Measurements from ENCODE around the gene VPS45.
"Not testable (repeated sequence)": the region's sequence is repeated elsewhere in the genome, so short reads cannot be mapped to it uniquely, and the experiment has no call there.

VPS45 gene

DNA sequence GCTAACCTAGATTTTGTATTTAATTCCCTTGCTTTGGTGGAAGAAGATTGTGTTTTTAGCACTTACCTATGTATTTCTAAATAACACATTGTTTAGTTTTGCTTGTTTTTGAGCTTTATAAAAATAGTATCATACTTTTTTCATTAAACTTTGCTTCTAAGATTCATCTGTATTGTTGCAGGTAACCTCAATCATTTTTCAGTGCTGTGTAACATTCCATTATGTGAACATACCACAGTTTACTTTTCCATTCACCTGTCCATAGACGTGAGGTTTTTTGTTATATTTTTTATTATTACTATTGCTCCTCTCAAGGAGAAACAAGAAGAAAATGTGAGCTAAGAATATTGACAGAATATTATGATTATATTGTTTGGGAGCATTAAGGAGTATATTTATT, 67.0 kb downstream of the VPS45 start:
- Histone ChIP-seq H3K36me3 (ENCODE audit: insufficient read depth, low read length) (peaks cover 8% of the 10 kb centered on the region), H3K9ac (ENCODE audit: low read length) (no peak overlapping the region), H3K4me1 (ENCODE audit: insufficient read depth, low read length) (peaks cover 5% of the 10 kb centered on the region), H3K27ac (ENCODE audit: low read depth, low read length) (no peak overlapping the region), H3K4me3 (ENCODE audit: low read depth in 1 of 2, low read length in 2 of 2) (no peak overlapping the region), H3K27me3 (ENCODE audit: control insufficient read depth in 1 of 2, insufficient read depth in 2 of 2, low read length in 2 of 2) (no peaks in the 10 kb centered on the region), H3K9me3 (ENCODE audit: low read length) (no peaks in the 10 kb centered on the region)

DNA sequence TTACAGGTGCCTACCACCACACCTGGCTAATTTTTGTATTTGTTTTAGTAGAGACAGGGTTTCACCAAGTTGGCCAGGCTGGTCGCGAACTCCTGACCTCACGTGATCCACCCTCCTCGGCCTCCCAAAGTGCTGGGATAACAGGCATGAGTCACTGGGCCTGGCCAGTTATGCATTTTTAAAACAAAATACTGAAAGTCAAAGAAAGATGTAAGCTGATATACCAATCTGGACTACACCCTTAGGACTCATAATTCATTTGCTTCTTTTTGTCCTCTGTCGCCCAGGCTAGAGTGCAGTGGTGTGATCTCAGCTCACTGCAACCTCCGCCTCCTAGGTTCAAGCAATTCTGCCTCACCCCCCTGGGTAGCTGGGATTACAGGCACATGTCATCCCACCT, 67.8 kb downstream of the VPS45 start:
- not testable (repeated sequence) for H3K4me1 ChIP-seq (ENCODE audit: insufficient read depth, low read length); H3K36me3 ChIP-seq (ENCODE audit: insufficient read depth, low read length); H3K9ac ChIP-seq (ENCODE audit: low read length); H3K4me3 ChIP-seq (ENCODE audit: low read depth in 1 of 2, low read length in 2 of 2); H3K27ac ChIP-seq (ENCODE audit: low read depth, low read length); H3K27me3 ChIP-seq (ENCODE audit: control insufficient read depth in 1 of 2, insufficient read depth in 2 of 2, low read length in 2 of 2); H3K9me3 ChIP-seq (ENCODE audit: low read length)

DNA sequence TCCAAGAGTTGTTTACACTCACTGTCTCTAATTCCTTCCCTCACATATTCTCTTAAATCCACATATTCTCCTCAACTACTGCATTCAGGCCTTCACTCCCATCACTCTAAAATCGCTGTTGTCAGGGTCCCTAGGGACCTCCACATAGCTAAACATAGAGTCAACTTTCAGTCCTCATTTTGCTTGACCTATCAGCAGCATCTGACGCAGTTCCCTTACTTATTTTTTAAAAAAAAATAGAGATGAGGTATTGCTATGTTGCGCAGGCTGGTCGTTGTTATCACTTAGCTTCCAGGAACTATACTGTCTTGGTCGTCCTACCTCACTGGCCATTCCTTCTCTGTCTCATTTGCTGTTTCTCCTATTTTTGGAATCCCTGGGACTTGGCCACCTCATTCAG, 70.5 kb downstream of the VPS45 start:
- H3K27ac ChIP-seq (ENCODE audit: low read depth, low read length): no peak overlapping the region
- no peak overlapping the region for H3K4me3 ChIP-seq (ENCODE audit: low read depth in 1 of 2, low read length in 2 of 2)
- no peaks in the 10 kb centered on the region for H3K9me3 ChIP-seq (ENCODE audit: low read length)
- peaks cover 8% of the 10 kb centered on the region for H3K36me3 ChIP-seq (ENCODE audit: insufficient read depth, low read length)
- H3K27me3 ChIP-seq (ENCODE audit: control insufficient read depth in 1 of 2, insufficient read depth in 2 of 2, low read length in 2 of 2): no peaks in the 10 kb centered on the region
- H3K9ac ChIP-seq (ENCODE audit: low read length): no peak overlapping the region
- H3K4me1 ChIP-seq (ENCODE audit: insufficient read depth, low read length): no peaks in the 10 kb centered on the region

DNA sequence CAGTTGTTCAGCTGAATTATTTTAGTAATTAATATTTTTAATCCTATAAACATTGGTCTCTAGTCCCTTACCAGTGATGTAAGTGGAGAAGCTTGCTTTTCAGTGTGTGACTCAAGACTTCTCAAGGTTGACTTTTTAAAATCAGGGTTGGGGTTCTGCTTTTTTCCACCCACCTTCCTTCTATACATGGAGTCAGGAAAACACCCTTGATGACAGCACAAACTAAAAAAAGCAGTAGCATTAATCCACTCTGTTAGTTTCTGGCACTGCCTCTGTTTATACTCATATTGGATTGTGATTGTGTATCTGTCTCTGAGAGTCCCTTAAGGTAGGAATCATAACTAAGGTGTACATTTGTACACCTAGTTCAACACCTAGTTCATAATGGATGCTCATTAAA, 73.9 kb downstream of the VPS45 start:
- no peaks in the 10 kb centered on the region for H3K4me1 ChIP-seq (ENCODE audit: insufficient read depth, low read length)
- peaks cover 8% of the 10 kb centered on the region for H3K36me3 ChIP-seq (ENCODE audit: insufficient read depth, low read length)
- no peaks in the 10 kb centered on the region for H3K27me3 ChIP-seq (ENCODE audit: control insufficient read depth in 1 of 2, insufficient read depth in 2 of 2, low read length in 2 of 2)
- H3K9ac ChIP-seq (ENCODE audit: low read length): no peak overlapping the region
- no peak overlapping the region for H3K27ac ChIP-seq (ENCODE audit: low read depth, low read length)
- no peaks in the 10 kb centered on the region for H3K9me3 ChIP-seq (ENCODE audit: low read length)
- H3K4me3 ChIP-seq (ENCODE audit: low read depth in 1 of 2, low read length in 2 of 2): no peak overlapping the region

DNA sequence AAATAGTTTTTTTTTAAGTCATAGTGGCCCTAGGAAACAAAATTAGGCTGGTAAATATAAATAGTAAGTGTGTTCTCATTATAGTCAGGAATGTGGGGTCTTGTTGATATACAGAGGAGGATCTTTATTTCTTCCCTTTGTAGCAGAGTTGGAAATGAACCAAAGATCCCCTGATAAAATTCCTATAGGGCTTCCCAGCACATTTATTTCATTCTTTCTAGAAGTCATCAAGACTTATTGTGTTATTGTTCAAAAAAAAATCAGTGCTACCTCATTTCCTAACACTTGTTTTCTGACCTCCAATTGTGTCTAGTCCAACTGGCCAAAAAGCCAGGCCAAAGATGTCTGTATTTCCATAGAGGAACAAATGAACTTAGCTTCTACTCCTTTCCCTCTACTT, 74.5 kb downstream of the VPS45 start:
- Histone ChIP-seq H3K4me1 (ENCODE audit: insufficient read depth, low read length) (no peaks in the 10 kb centered on the region), H3K9ac (ENCODE audit: low read length) (no peak overlapping the region), H3K27me3 (ENCODE audit: control insufficient read depth in 1 of 2, insufficient read depth in 2 of 2, low read length in 2 of 2) (no peaks in the 10 kb centered on the region), H3K27ac (ENCODE audit: low read depth, low read length) (no peak overlapping the region), H3K4me3 (ENCODE audit: low read depth in 1 of 2, low read length in 2 of 2) (no peak overlapping the region), H3K9me3 (ENCODE audit: low read length) (no peaks in the 10 kb centered on the region), H3K36me3 (ENCODE audit: insufficient read depth, low read length) (peaks cover 8% of the 10 kb centered on the region)

DNA sequence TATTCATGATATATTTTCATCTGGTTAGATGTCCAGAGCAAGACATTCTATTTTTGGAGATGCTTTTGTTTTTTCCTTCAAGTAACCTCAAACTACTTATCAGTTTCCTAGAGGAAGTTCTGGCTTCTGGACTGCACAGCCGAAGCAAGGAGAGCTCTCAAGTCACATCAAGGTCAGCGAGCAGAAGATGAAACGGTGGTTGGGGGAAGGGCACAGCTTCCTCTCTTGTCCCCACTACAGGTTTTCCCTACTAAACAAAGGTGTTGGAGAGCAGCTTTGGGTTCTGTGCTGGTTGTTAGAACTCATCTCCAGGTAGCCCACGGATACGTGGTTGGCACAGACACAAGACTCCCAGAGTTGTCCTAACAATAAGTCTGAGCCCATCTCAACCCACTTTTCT, 77.0 kb downstream of the VPS45 start:
- Histone ChIP-seq H3K27me3 (ENCODE audit: control insufficient read depth in 1 of 2, insufficient read depth in 2 of 2, low read length in 2 of 2) (no peaks in the 10 kb centered on the region), H3K4me3 (ENCODE audit: low read depth in 1 of 2, low read length in 2 of 2) (no peak overlapping the region), H3K27ac (ENCODE audit: low read depth, low read length) (no peak overlapping the region), H3K9ac (ENCODE audit: low read length) (no peak overlapping the region), H3K4me1 (ENCODE audit: insufficient read depth, low read length) (peaks cover 12% of the 10 kb centered on the region), H3K36me3 (ENCODE audit: insufficient read depth, low read length) (no peaks in the 10 kb centered on the region), H3K9me3 (ENCODE audit: low read length) (no peaks in the 10 kb centered on the region)

DNA sequence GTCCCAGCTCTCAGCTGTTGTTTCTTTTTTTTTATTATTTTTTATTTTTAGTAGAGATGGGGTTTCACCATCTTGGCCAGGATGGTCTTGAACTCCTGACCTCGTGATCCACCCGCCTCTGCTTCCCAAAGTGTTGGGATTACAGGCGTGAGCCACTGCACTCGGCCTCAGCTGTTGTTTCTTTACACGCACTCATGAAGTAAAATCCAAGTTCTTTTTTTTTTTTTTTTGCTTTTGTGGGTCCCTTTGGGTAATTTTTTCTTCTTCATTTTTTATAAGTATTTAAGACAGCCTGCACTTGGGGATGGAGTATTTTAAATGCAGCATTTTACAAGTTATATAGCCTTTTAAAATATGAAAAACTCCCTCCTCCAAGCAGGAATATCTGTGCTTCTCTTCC, 78.4 kb downstream of the VPS45 start:
- not testable (repeated sequence) for H3K36me3 ChIP-seq (ENCODE audit: insufficient read depth, low read length); H3K27ac ChIP-seq (ENCODE audit: low read depth, low read length); H3K27me3 ChIP-seq (ENCODE audit: control insufficient read depth in 1 of 2, insufficient read depth in 2 of 2, low read length in 2 of 2); H3K9me3 ChIP-seq (ENCODE audit: low read length); H3K9ac ChIP-seq (ENCODE audit: low read length); H3K4me3 ChIP-seq (ENCODE audit: low read depth in 1 of 2, low read length in 2 of 2)
- H3K4me1 ChIP-seq (ENCODE audit: insufficient read depth, low read length): peaks cover 12% of the 10 kb centered on the region

DNA sequence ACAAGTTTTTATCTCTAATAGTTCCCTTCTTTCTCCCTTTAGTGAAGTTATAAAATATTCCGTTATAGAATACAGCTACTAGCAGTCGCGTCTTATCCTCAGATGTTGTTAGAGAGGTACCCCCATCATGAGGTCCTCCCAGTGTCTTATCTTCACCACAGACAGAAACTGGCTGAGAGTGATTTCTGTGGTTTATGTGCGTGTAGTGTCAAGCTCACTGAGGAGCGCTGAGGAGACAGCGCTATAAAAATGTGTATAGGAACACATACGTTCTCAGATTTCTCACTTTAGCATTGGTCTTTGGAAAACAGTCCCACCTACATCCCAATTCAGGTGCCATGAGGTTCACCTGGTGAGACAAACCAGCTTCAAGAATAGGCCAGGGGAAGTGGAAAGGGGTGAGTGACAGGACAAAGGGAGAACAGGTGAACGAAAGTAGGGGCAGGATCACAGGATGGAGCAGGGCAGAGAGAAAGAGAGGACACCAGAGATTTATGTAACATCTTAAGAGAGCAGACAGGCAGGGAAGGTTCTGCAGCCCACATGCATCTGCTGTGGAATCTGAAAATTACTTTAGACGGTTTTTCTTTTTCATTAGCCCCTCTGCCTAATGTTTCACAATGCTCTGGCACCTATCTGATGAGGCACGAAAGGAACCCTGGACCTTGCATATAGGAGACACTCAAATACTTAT, 79.4 kb downstream of the VPS45 start:
- Histone ChIP-seq H3K27ac (ENCODE audit: low read depth, low read length) (no peak overlapping the region), H3K9me3 (ENCODE audit: low read length) (no peaks in the 10 kb centered on the region), H3K9ac (ENCODE audit: low read length) (no peak overlapping the region), H3K27me3 (ENCODE audit: control insufficient read depth in 1 of 2, insufficient read depth in 2 of 2, low read length in 2 of 2) (no peaks in the 10 kb centered on the region), H3K4me1 (ENCODE audit: insufficient read depth, low read length) (peaks cover 12% of the 10 kb centered on the region), H3K36me3 (ENCODE audit: insufficient read depth, low read length) (peaks cover under 1% of the 10 kb centered on the region), H3K4me3 (ENCODE audit: low read depth in 1 of 2, low read length in 2 of 2) (no peak overlapping the region)

DNA sequence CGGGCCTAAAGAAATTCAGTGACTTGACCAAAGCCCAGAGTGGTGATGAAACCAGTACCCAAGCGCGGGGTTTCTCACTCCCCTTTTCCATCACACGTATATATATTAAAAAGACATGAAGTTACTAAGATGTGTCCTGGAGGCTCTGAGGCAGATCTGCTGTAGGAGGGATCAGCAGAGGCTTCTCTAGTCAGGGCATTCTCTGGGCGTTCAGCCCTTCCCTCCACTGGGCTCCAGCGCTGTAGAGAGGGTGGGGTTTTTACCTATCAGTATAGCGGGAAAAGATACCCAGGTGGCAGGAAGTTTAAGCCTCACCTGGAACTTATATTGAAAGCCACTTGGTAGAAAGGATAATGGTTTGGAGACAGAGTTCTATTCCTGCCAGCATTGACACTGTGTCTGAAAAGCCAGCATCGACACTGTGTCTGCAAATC, 81.3 kb downstream of the VPS45 start:
- Histone ChIP-seq H3K9ac (ENCODE audit: low read length) (peak overlapping the region; percentile 100), H3K4me1 (ENCODE audit: insufficient read depth, low read length) (peaks cover 24% of the 10 kb centered on the region), H3K4me3 (ENCODE audit: low read depth in 1 of 2, low read length in 2 of 2) (peak overlapping the region; percentile 76 to 83), H3K9me3 (ENCODE audit: low read length) (no peaks in the 10 kb centered on the region), H3K36me3 (ENCODE audit: insufficient read depth, low read length) (peaks cover 14% of the 10 kb centered on the region), H3K27me3 (ENCODE audit: control insufficient read depth in 1 of 2, insufficient read depth in 2 of 2, low read length in 2 of 2) (no peaks in the 10 kb centered on the region), H3K27ac (ENCODE audit: low read depth, low read length) (peak overlapping the region; percentile 91)

DNA sequence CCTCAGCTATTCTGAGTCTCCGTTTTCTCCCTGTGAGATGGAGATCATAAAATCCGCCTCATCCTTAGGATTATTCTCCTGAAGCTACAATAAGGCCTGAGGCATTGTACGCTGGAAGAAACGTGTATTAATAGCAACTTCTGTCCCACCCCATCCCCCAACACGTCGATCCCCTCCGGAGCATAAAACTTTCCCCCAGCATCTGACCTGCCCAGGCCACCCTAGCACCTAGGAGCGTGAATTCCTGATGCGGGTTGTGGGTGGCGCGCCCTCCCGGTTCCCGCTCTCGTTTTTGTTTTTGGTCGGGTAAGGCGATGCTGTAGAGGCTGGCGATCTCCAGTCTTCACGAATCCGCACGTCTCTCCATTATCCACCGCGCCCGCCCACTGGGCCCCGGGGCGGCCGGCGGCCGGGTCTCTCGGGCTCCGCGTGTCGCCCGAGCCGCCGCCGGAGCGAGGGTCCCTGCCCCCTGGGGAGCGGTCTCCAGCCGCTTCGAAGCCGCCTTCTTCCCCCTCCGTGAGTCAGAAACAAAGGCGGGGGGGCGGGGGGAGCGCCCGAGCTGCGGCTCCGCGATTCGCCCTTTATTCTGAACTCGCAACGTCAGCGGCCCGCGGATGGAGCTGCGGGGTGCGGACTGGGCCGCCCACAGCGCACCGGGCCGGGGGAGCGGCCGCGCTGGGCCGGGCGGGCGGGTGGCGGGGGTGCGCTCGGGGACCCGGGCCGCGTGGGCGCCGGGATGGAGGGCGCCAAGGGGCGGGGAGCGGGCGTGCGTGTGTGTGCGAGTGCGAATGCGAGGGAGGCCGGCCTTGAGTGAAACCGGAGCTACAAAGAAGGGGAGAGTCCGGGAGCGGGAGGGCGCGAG, 81.9 kb downstream of the VPS45 start, which contains the start of gene PLEKHO1:
TSS of gene PLEKHO1 (plus strand) at position 646 of the 862 bp plus-strand sequence. CDS start 342 bp downstream, outside the sequence.
- Histone ChIP-seq H3K4me3 (ENCODE audit: low read depth in 1 of 2, low read length in 2 of 2) (peak within 1 kb of the TSS; percentile 94 to 96), H3K36me3 (ENCODE audit: insufficient read depth, low read length) (peaks cover 20% of the 10 kb centered on the region), H3K4me1 (ENCODE audit: insufficient read depth, low read length) (peaks cover 31% of the 10 kb centered on the region), H3K9me3 (ENCODE audit: low read length) (no peaks in the 10 kb centered on the region), H3K27ac (ENCODE audit: low read depth, low read length) (peak within 1 kb of the TSS; percentile 99), H3K9ac (ENCODE audit: low read length) (peak within 1 kb of the TSS; percentile 100), H3K27me3 (ENCODE audit: control insufficient read depth in 1 of 2, insufficient read depth in 2 of 2, low read length in 2 of 2) (no peaks in the 10 kb centered on the region)

DNA sequence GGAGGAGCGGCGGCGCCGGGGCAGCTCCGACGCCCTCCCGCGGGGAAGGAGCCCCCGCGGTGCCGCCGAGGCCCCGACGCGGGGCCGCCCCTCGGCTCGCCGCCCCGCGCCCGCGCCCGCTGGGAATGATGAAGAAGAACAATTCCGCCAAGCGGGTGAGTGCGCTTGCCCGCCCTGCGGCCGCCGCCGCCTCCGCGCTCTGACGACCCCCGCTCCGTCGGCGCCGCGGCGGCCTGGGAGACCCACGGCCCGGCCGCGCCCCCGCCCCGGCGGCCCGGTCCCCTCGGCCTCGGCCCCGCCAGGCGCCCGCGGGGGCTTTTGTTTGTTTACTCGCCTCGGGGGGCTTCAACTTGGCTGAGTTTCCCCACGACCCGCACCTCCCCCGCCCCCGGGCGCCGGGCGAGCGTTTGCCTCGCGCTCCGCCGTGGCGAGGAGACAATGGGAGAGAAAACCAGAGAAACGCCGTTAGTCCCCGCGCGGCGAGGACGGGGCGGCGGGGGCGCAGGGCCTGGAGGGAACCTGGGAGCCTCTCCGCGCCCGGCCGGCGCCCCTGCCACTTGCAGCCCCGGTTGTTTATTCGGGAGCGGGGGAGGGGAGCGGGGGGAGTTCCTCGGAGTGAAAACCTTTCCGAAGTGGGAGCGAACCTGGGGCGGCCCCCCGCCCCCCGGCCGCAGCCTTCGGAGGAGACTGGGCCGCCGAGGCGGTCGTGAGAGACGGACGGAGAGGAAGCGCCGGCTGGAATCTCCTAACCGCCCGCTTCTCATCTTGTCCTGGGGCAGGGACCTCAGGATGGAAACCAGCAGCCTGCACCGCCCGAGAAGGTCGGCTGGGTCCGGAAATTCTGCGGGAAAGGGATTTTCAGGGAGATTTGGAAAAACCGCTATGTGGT, 82.8 kb downstream of the VPS45 start:
- Histone ChIP-seq H3K36me3 (ENCODE audit: insufficient read depth, low read length) (peaks cover 29% of the 10 kb centered on the region), H3K9ac (ENCODE audit: low read length) (peak overlapping the region; percentile 85), H3K9me3 (ENCODE audit: low read length) (no peaks in the 10 kb centered on the region), H3K27me3 (ENCODE audit: control insufficient read depth in 1 of 2, insufficient read depth in 2 of 2, low read length in 2 of 2) (no peaks in the 10 kb centered on the region), H3K27ac (ENCODE audit: low read depth, low read length) (peak overlapping the region; percentile 99), H3K4me3 (ENCODE audit: low read depth in 1 of 2, low read length in 2 of 2) (peak overlapping the region; percentile 94 to 96), H3K4me1 (ENCODE audit: insufficient read depth, low read length) (peaks cover 40% of the 10 kb centered on the region)
